ENCODE measurements around the gene C16orf74.

DNA sequence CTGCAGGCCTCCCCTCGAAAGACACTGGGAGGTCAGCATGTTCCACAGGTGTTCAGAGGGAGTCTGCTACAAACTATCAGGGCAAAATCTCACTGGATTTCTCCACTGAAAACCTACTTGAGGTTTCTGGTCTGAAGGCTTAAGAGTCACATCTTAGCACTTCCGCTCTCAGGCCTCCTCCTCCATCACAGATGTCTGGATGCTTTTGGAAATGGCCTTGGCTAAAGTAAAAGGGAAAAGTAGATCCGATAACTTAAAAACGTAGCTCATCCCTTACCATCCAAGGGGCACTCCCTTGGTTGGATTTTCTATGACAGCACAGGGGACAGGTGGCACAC, 76.5 kb downstream of the C16orf74 start:
- TF ChIP-seq, protein P1, sequence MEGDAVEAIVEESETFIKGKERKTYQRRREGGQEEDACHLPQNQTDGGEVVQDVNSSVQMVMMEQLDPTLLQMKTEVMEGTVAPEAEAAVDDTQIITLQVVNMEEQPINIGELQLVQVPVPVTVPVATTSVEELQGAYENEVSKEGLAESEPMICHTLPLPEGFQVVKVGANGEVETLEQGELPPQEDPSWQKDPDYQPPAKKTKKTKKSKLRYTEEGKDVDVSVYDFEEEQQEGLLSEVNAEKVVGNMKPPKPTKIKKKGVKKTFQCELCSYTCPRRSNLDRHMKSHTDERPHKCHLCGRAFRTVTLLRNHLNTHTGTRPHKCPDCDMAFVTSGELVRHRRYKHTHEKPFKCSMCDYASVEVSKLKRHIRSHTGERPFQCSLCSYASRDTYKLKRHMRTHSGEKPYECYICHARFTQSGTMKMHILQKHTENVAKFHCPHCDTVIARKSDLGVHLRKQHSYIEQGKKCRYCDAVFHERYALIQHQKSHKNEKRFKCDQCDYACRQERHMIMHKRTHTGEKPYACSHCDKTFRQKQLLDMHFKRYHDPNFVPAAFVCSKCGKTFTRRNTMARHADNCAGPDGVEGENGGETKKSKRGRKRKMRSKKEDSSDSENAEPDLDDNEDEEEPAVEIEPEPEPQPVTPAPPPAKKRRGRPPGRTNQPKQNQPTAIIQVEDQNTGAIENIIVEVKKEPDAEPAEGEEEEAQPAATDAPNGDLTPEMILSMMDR (conservative IDR thresholded peaks at IDR 0.05) = no peak
- no peak for TF ChIP-seq EZH2 (IDR thresholded peaks at IDR 0.05; ENCODE audit: low read depth)
